Spleen (tissue), 13 donors: ENCODE results near the gene JAGN1. TPM values are rescaled to one million over a fixed set of nuclear protein-coding genes. Genes with fewer than 3 reads are reported as not detected.

Source experiments
- DNase-seq: peaks from one replicate; pipeline ENCODE4 v3.0.0-alpha.2; 2020
- H3K27ac ChIP-seq, 8 donors: fragments of 200-600 bp; sonication (generic) in 7 of 8; 1 replicate in 4 of 8; 2 replicates in 4 of 8; pipeline versions ENCODE4 v1.5.0 to v1.8.0; 2016 to 2021; ENCODE audit warnings: inconsistent platforms in 4 of 8, mild to moderate bottlenecking in 4 of 8, moderate library complexity in 1 of 8
- H3K27me3 ChIP-seq, 7 donors: fragments of 200-600 bp; sonication (generic) in 6 of 7; replicated peaks in 1 of 7; 1 replicate in 4 of 7; 2 replicates in 3 of 7; pipeline versions ENCODE4 v1.5.0 to v1.8.0; 2016 to 2021; ENCODE audit warnings: inconsistent platforms in 3 of 7, mild to moderate bottlenecking in 1 of 7
- H3K36me3 ChIP-seq, 6 donors: fragments of 200-600 bp; sonication (generic) in 5 of 6; 1 replicate in 4 of 6; 2 replicates in 2 of 6; pipeline versions ENCODE4 v1.5.0 to v1.8.0; 2016 to 2021; ENCODE audit warnings: inconsistent platforms in 2 of 6
- H3K4me1 ChIP-seq, 6 donors: fragments of 200-600 bp; sonication (generic) in 5 of 6; 1 replicate in 3 of 6; 2 replicates in 3 of 6; pipeline versions ENCODE4 v1.5.0 to v1.8.0; 2016 to 2021; ENCODE audit warnings: inconsistent platforms in 3 of 6
- H3K4me3 ChIP-seq, 8 donors: fragments of 200-600 bp; sonication (generic) in 7 of 8; 1 replicate in 4 of 8; 2 replicates in 4 of 8; pipeline versions ENCODE4 v1.5.0 to v1.8.0; 2016 to 2021; ENCODE audit warnings: inconsistent platforms in 4 of 8, mild to moderate bottlenecking in 4 of 8, moderate library complexity in 2 of 8
- H3K9me3 ChIP-seq, 8 donors: fragments of 200-600 bp; sonication (generic) in 7 of 8; 1 replicate in 4 of 8; 2 replicates in 4 of 8; pipeline versions ENCODE4 v1.5.0 to v1.8.0; 2016 to 2021; ENCODE audit warnings: inconsistent platforms in 4 of 8
- CTCF ChIP-seq, 11 experiments: fragments of 200-600 bp in 7 of 11; fragments of 450-650 bp in 4 of 11; sonication (generic) in 4 of 11; IDR thresholded peaks in 8 of 11; conservative IDR thresholded peaks in 3 of 11; 1 replicate in 7 of 11; 2 replicates in 4 of 11; pipeline versions ENCODE4 v1.4.0 to v1.8.0; 2016 to 2021; ENCODE audit warnings: antibody characterized with exemption in 11 of 11, inconsistent platforms in 4 of 11, mild to moderate bottlenecking in 1 of 11
- POLR2A ChIP-seq, 3 donors: fragments of 450-650 bp; IDR thresholded peaks; one replicate each; pipeline ENCODE4 v1.5.1; 2017; ENCODE audit warnings: antibody characterized with exemption in 3 of 3, mild to moderate bottlenecking in 1 of 3
- POLR2AphosphoS5 ChIP-seq, 3 donors: sonication (generic); formaldehyde crosslinking; IDR thresholded peaks; one replicate each; pipeline ENCODE4 v1.5.1; 2017; ENCODE audit warnings: antibody characterized with exemption in 3 of 3
- WGBS, 5 donors: extraction: QIAGEN DNeasy Blood & Tissue Kit in 3 of 5; methylation state at CpG; one replicate each; pipeline versions ENCODE4 v1.1.5 to v1.1.7; 2013 to 2018; 5-methylcytosine and 5-hydroxymethylcytosine counted together
- intact Hi-C: fragments of 100-400 bp; cut with DNase I; formaldehyde crosslinking; loops from one replicate; pipeline ENCODE4 v1.15.0; 2023; ENCODE audit warnings: low total_unique reads
- long read RNA-seq, 2 donors: transcript quantifications; one replicate each; lab custom pipeline, GENCODE V29; 2026
- polyA plus RNA-seq, 3 donors: library from polyadenylated mRNA; stranded (reverse); fragments of 200-250 nt; gene quantifications; one replicate each; pipeline ENCODE4 v1.2.1, GENCODE V29; 2013
- total RNA-seq, 7 donors: library from RNA; depleted of rRNA in 3 of 7; stranded (reverse); fragments of >200 nt in 3 of 7; fragmentation: NEBNext Ultra II Directional in 4 of 7; extraction: Animal tissue kit (Norgen Biotek cat#: 25700) in 4 of 7; gene quantifications; one replicate each; pipeline versions ENCODE4 v1.1.0 to v1.2.1, GENCODE V29; 2016 to 2021
- donor health status: healthy with polysubstance abuse.
- donor health status: DM: no; HTN: no; CAD: no; lungs with moderate emphysema.
- donor health status: DM: no; HTN: no; CAD: no.
- donor health status: Bipolar disorder and iron deficiency.
- donor health status: healthy.
- donor health status: DM: no; HTN: no; CAD: no.
- donor health status: DM: yes; HTN: yes; CAD: no.

Gene JAGN1
- total RNA-seq, result 10 to 100 TPM; 17.1 to 41.3 (median 23.6) TPM
- polyA plus RNA-seq, result 10 to 100 TPM; 22.0 to 33.4 (median 28.1) TPM
- long read RNA-seq, donor 1, transcript JAGN1-201 (2 exons, 1,675 nt), result major isoform, 17 of 26 reads
- long read RNA-seq, donor 1, partial matches to known transcripts, result 9 of 26 reads
- long read RNA-seq, donor 1, other reads (novel, unspliced or antisense), result 0 of 26 reads
- long read RNA-seq, donor 2, transcript JAGN1-201 (2 exons, 1,675 nt), result major isoform, 11 of 11 reads
- long read RNA-seq, donor 2, partial matches to known transcripts, result 0 of 11 reads
- long read RNA-seq, donor 2, other reads (novel, unspliced or antisense), result 0 of 11 reads

- Histone ChIP-seq H3K27me3 (no peaks in the 10 kb centered on the region), H3K36me3 (peaks cover 0 to 28% (median 16%) of the 10 kb centered on the region in 6 donors), H3K4me1 (peaks cover 6 to 56% (median 31%) of the 10 kb centered on the region in 6 donors), H3K4me3 (peak within 1 kb of the TSS; percentile 60 to 95 (median 82)), H3K9me3 (no peaks in the 10 kb centered on the region), H3K27ac (peak within 1 kb of the TSS; percentile 92 to 100 (median 97))
- TF ChIP-seq CTCF (IDR thresholded peaks at IDR 0.05 in 8 of 11, conservative IDR thresholded peaks at IDR 0.05 in 3 of 11) (peak in 5 of 11 experiments; percentile 10 to 35 (median 25)), POLR2A (IDR thresholded peaks at IDR 0.05) (peak in 2 of 3 donors; percentile 17 to 71), POLR2AphosphoS5 (IDR thresholded peaks at IDR 0.05) (peak; percentile 97 to 98 (median 97))
- peak; percentile 96 for DNase-seq
- intact Hi-C loops, result no loop called here
- 0 to 2% (median 1%) methylated on average over 32 to 62 of the region's 62 CpGs for WGBS, 5 donors
These were observed at the start of gene JAGN1 for GRCh38 chr3:9890249-9891071. Gene JAGN1, plus strand, starts transcription at chr3:9890610. Its CDS starts 113 bp downstream, at chr3:9890723.

GRCh38 chr3:9841015-9841414 is 49.4 kb upstream of the JAGN1 start:
- Histone ChIP-seq H3K4me3 (no peak overlapping the region), H3K4me1 (peaks cover 11 to 44% (median 25%) of the 10 kb centered on the region in 6 donors), H3K27me3 (no peaks in the 10 kb centered on the region), H3K9me3 (no peaks in the 10 kb centered on the region), H3K27ac (no peak overlapping the region), H3K36me3 (peaks cover 4 to 60% (median 35%) of the 10 kb centered on the region in 6 donors)
- intact Hi-C loops, result no loop called here
- no peak for TF ChIP-seq CTCF (IDR thresholded peaks at IDR 0.05 in 8 of 11, conservative IDR thresholded peaks at IDR 0.05 in 3 of 11)
- no peak for TF ChIP-seq POLR2A (IDR thresholded peaks at IDR 0.05)
- TF ChIP-seq POLR2AphosphoS5 (IDR thresholded peaks at IDR 0.05), result no peak
- DNase-seq, result no peak
- WGBS, 5 donors, result 81 to 93% (median 83%) methylated on average over 8 of the region's 8 CpGs

GRCh38 chr3:9843715-9844438 is 46.5 kb upstream of the JAGN1 start, which contains the start of gene RPUSD3:
Gene RPUSD3, minus strand, starts transcription at chr3:9844008. Its CDS starts 18 bp downstream, at chr3:9843990.
- Histone ChIP-seq H3K4me1 (peaks cover 11 to 38% (median 20%) of the 10 kb centered on the region in 6 donors), H3K36me3 (peaks cover 4 to 32% (median 27%) of the 10 kb centered on the region in 6 donors), H3K9me3 (no peaks in the 10 kb centered on the region), H3K27me3 (no peaks in the 10 kb centered on the region), H3K27ac (peak within 1 kb of the TSS; percentile 45 to 91 (median 81)), H3K4me3 (peak within 1 kb of the TSS; percentile 70 to 96 (median 85))
- intact Hi-C loops, result no loop called here
- peak; percentile 99 for DNase-seq
- WGBS, 5 donors, result 0 to 2% (median 0%) methylated on average over 25 to 42 of the region's 42 CpGs
- TF ChIP-seq POLR2AphosphoS5 (IDR thresholded peaks at IDR 0.05) (peak; percentile 92 to 93 (median 93)), POLR2A (IDR thresholded peaks at IDR 0.05) (no peak), CTCF (IDR thresholded peaks at IDR 0.05 in 8 of 11, conservative IDR thresholded peaks at IDR 0.05 in 3 of 11) (peak in 2 of 11 experiments; percentile 10 to 21)
